ENCODE results near the gene XPR1. TPM values are rescaled to one million over a fixed set of nuclear protein-coding genes. Genes with fewer than 3 reads are reported as not detected.

Gene XPR1
- total RNA-seq, 1 donor from 2014 or later, result 37.9 TPM

- peaks cover 24% of the 10 kb centered on the region for H3K4me1 Mint-ChIP-seq
These were observed 296.8 kb downstream of the XPR1 start for GRCh38 chr1:180928331-180929230.

DNA sequence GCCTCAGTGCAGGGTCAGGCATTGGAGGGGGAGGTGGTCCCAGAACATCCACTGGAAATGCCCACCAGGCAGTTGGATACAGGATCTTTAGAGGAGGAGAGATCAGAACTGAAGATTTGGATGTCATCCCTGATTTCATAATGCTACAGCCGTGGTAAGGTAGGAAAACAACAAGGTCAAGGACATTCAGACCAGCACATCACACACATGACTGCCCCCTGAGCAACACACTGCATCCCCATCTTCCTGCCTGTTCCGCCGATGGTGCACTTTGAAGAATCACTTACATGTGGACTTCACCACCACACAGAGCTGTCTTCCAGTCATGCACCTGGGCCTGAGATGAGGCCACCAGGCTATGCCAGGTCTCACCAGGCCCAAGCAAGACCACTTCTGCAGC, 297.6 kb downstream of the XPR1 start:
- Mint-ChIP-seq H3K27ac (no peak overlapping the region), H3K4me3 (no peak overlapping the region), H3K36me3 (peaks cover 2% of the 10 kb centered on the region), H3K27me3 (ENCODE audit: low read depth) (no peaks in the 10 kb centered on the region), H3K9me3 (no peaks in the 10 kb centered on the region), H3K4me1 (peaks cover 19% of the 10 kb centered on the region)
- DNase-seq (ENCODE audit: low spot score in 2 of 2, unreplicated experiment in 2 of 2), result no peak
- TF ChIP-seq CTCF (IDR thresholded peaks at IDR 0.05; ENCODE audit: unreplicated experiment), result no peak

More at GRCh38 chr1:180928331-180929230, 296.8 kb downstream of the XPR1 start:
- Mint-ChIP-seq H3K27ac (no peak overlapping the region), H3K36me3 (peaks cover 2% of the 10 kb centered on the region), H3K9me3 (no peaks in the 10 kb centered on the region), H3K4me3 (no peak overlapping the region), H3K27me3 (ENCODE audit: low read depth) (no peaks in the 10 kb centered on the region)
- DNase-seq (ENCODE audit: low spot score in 2 of 2, unreplicated experiment in 2 of 2), result no peak
- no peak for TF ChIP-seq CTCF (IDR thresholded peaks at IDR 0.05; ENCODE audit: unreplicated experiment)

DNA sequence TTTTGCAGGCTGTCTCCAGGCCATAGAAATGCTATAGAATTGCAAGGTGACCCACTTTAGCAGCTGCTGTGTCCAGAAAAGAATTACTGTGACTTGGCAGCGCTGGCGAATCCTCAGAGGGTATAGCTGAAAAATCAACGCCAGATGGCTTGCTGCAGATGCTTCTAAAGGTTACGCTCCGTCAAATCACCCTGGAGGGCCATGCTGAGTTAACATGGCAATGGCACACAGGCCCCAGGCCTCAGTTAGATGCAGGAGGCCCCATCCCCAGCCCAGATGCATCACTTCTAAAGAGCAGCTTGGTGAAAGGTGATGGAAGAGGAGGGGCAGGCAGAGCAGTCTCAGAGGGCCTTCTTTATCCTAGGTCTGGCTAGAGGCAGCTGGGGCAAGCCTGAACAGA, 298.9 kb downstream of the XPR1 start:
- DNase-seq (ENCODE audit: low spot score in 2 of 2, unreplicated experiment in 2 of 2), result no peak
- Mint-ChIP-seq H3K27ac (no peak overlapping the region), H3K4me3 (no peak overlapping the region), H3K36me3 (peaks cover 5% of the 10 kb centered on the region), H3K9me3 (no peaks in the 10 kb centered on the region), H3K27me3 (ENCODE audit: low read depth) (no peaks in the 10 kb centered on the region), H3K4me1 (peaks cover 19% of the 10 kb centered on the region)
- TF ChIP-seq CTCF (IDR thresholded peaks at IDR 0.05; ENCODE audit: unreplicated experiment), result no peak

GRCh38 chr1:180931529-180931928, 299.7 kb downstream of the XPR1 start:
- Mint-ChIP-seq H3K4me1 (peaks cover 14% of the 10 kb centered on the region), H3K9me3 (no peaks in the 10 kb centered on the region), H3K36me3 (peaks cover 5% of the 10 kb centered on the region), H3K27me3 (ENCODE audit: low read depth) (no peaks in the 10 kb centered on the region), H3K4me3 (no peak overlapping the region), H3K27ac (no peak overlapping the region)
- no peak for TF ChIP-seq CTCF (IDR thresholded peaks at IDR 0.05; ENCODE audit: unreplicated experiment)
- DNase-seq (ENCODE audit: low spot score in 2 of 2, unreplicated experiment in 2 of 2), result no peak

GRCh38 chr1:180932378-180932777, 300.6 kb downstream of the XPR1 start:
- Mint-ChIP-seq H3K9me3 (no peaks in the 10 kb centered on the region), H3K27me3 (ENCODE audit: low read depth) (no peaks in the 10 kb centered on the region), H3K27ac (no peak overlapping the region), H3K4me1 (peaks cover 5% of the 10 kb centered on the region), H3K4me3 (no peak overlapping the region), H3K36me3 (peaks cover 5% of the 10 kb centered on the region)
- DNase-seq (ENCODE audit: low spot score in 2 of 2, unreplicated experiment in 2 of 2), result no peak
- no peak for TF ChIP-seq CTCF (IDR thresholded peaks at IDR 0.05; ENCODE audit: unreplicated experiment)
